NCI-H1417 (cell line): ENCODE data around the gene GKN2.
"Not testable (repeated sequence)": the region's sequence is repeated elsewhere in the genome, so short reads cannot be mapped to it uniquely, and the experiment has no call there.

Experiments used
- DNase-seq, 3 experiments: peaks; one replicate each; lab custom pipeline; 2025; lab: John Stamatoyannopoulos, UW

Gene GKN2

DNA sequence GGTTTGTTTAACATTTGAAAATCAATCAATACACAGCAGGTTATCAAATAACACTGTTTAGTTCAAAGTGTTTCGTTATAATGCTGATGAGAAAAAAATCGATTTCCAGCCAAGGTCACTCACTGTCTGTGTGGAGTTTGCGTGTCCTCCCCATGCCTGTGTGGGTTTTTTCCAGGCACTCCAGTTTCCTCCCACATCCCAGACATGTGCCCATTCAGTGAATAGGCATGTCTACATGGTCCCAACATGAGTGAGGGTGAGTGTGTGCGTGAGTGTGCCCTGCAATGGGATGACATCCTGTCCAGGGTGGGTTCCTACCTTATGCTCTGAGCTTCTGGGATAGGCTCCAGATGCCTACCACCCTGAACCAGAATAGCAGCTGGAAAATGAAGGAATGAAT lies 8.7 kb upstream of the GKN2 start:
- DNase-seq: no peak

DNA sequence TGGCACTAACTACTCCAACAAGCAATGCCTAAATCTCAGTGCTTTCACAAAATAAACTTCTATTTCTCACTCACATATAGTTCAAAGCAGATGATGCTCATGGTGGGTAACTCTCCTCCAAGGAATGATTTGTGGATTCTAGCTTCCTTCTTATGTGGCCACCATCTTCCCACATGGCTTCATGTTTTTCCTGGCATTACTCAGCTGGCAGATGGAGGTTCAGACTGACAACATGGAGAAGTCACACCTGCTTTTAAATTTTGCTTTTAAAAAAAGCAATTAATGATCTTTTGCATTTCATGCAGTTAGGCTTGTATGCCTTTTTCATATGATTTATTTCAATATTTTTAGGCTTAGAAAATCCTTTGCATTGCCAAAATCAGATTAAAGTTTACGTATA lies 6.3 kb upstream of the GKN2 start:
- DNase-seq: no peak

DNA sequence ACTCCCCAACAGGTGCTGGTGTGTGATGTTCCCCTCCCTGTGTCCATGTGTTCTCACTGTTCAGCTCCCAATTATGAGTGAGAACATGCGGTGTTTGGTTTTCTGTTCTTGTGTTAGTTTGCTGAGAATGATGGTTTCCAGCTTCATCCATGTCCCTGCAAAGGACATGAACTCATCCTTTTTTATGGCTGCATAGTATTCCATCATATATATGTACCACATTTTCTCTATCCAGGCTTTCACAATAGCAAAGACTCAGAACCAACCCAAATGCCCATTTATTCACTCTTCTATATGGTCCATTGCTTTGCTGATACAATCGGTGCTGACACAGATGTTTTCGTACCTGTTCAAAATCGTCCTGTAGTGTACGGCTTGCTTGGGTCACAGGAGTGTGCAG lies 2.7 kb upstream of the GKN2 start:
- not testable (repeated sequence) for DNase-seq

DNA sequence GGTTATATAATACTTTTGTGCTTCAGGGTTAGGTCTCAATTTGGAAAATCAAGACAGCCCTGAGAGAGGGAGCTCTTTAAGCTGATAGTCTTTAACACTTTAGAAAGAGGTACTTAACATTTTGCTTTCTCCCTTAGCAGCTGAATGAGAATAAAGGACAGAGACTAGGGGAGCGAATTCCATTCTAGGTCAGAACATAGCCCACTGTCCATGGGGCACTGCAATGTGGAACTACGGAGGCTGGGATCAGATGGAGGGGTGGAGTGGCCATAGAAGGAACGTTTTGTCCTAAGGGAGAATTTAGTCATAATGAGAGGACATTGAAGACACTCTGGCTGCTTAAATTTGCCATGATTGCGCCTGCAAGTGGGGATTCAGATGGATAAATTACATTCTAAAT lies 794 bp downstream of the GKN2 start:
- DNase-seq: no peak

DNA sequence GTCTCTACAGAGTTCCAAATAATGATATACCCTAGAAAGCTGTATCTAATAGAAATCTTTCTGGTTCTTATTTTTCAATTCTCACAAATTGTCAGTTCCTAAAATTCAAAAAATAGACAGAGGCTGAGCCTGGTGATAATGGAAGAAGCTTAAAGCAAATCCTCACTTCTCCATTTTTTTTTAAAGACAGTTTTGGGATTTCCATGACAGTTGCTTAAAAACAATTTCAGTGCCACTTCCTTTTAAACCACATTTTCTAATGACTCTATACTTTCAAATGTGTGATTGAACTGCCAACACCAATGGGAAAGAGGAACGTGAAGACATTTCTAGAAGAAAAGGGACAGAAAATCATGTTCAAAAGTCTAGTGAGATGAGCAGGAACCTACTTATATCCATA lies 4.0 kb downstream of the GKN2 start:
- no peak for DNase-seq

DNA sequence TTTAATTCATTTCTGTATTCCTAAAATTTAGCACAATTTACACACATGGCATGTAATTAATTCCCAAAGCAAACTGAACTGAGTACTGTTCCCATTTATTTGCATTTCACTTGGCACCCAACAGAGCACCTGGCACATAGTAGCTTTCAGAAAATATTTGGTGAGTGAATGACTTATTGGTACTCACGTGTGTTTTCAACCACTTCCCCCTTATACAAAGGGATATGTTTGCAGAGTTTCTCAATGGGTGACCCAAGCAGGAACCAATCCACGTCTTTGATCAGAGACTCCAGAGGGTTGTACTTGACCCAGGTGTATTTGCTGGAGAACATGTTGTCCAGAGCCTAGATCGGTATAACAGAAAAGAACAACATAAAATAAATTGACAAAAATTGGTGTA lies 6.6 kb downstream of the GKN2 start:
- peak in 2 of 3 experiments; percentile 67 to 91 for DNase-seq

DNA sequence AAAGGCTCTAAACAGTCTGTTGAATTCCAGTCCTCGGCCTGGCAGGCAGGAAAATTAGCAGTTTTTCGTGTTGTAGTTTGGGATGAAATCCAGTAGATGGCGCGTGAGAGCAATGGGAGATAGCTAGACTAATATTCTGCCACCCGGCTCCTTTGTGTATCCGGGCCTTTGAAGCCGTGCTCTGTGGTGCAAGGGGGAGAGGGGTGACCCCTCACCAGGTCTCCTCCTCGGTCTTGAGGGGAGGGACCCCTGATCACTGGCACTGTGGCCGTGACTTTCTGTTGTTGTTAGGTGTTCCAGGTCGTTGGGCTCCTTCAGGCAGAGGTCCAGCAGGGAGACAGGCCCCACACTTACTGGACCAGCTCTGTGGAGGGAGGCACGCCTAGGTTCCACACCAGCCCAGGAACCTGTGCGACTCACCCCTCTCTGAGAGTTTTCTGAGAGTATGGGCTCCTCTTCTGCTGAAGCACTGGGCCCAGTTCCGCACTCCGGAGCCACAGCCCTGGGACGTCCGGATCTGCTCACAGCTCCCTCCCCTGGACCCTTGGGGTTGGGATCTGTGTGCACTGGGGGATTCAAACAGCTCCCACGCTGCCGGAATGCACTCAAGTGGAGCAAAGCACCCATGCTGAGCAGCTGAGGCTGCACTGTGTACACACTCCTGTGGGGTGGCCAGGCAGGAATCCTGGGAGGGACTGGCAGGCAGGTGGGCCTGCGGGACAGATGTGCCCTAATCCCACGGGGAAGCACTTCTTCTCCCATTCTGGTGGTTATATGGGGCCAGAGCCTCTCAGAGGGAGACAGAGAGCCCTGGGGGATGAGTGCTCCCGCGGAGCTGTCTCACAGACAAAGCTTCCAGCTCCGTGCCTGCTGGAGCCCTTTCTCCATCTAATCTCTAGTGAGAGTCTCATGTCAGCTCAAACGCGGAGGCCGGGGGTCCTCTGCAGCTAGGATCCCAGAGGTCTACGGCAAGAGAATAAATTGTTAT lies 8.8 kb downstream of the GKN2 start:
- peak; percentile 76 to 91 (median 81) for DNase-seq

DNA sequence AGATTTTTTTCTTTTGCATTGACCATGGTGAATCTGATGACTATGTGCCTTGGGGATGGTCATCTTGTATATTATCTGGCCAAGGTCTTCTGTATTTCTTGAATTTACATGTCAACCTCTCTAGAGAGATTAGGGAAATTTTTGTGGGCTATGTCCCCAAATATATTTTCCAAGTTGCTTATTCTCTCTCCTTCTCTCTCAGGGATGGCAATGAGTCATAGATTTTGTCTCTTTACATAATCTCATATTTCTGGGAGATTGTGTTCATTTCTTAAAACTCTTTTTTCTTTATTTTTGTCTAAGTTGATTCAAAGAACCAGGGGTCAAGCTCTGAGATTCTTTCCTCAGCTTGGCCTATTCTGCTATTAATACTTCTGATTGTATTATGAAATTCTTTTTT lies 9.9 kb downstream of the GKN2 start:
- DNase-seq: no peak

DNA sequence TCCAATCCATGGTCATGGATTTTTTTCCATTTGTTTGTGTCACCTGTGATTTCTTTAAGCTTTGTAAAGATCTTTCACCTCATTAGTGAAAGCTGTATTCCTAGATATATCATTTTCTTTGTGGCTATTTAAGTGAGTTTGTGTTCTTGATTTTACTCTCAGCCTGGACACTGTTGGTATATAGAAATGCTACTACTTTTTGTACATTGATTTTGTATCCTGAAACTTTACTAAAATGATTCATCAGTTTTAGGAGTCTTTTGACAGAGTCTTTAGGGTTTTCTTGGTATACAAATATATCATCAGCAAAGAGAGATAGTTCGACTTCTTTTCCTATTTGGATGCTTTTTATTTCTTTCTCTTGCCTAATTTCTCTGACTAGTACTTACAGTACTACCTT lies 12.3 kb downstream of the GKN2 start:
- DNase-seq: no peak

DNA sequence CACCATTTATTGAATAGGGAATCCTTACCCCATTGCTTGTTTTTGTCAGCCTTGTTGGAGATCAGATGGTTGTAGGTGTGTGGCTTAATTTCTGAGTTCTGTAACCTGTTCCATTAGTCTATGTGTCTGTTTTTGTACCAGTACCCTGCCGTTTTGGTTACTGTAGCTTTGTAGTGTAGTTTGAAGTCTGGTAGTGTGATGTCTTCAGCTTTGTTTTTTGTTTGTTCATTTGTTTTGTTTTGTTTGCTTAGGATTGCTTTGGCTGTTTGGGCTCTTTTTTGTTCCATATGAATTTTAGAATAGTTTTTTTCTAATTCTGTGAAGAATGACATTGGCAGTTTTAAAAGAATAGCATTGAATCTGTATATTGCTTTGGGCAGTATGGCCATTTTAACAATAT lies 12.7 kb downstream of the GKN2 start:
- no peak for DNase-seq

DNA sequence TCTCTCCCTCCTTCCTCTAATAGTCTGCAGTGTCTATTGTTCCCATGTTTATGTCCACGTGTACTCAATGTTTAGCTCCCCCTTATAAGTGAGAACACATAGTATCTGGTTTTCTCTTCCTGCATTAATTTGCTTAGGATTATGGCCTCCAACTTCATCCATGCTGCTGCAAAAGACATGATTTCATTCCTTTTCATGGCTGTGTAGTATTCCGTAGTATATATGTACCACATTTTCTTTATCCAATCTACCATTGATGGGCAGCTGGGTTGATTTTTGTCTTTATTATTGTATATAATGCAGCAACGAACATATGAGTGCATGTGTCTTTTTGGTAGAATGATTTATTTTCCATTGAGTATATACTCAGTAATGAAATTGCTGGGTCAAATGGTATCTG lies 13.8 kb downstream of the GKN2 start:
- DNase-seq: no peak

DNA sequence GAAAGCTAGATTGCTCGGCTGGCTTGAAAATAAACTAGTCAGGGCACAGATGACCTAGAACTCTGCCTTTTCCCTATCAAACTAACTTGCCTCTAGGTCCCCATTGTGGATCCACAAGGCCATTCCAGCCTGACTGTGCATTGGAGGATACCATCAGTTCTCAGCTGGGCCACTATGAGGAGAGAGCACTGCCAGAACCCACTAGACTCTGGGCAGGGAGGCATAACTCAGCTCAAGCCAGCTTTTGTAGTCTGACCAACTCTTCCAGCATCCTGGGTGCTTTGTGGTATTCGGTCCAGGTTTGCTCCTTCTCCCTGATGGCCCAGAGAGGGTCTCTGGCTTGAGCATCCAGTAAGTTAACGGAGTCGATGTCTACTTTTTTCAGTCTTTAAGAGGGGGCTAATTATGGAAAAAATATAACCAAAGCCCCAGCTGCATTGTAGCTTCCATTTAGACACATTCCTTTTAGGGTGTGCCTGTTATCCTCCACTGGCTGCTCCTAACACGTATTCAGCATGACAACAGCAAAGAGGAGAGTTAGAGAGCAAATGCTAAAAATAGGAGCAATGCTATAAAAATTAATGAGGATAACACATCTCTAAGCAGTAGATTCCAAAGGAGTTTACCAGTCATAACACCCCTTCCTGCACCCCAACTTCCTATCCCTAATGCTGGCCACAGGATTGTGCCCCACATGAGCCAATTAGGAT lies 15.2 kb downstream of the GKN2 start:
- no peak for DNase-seq

DNA sequence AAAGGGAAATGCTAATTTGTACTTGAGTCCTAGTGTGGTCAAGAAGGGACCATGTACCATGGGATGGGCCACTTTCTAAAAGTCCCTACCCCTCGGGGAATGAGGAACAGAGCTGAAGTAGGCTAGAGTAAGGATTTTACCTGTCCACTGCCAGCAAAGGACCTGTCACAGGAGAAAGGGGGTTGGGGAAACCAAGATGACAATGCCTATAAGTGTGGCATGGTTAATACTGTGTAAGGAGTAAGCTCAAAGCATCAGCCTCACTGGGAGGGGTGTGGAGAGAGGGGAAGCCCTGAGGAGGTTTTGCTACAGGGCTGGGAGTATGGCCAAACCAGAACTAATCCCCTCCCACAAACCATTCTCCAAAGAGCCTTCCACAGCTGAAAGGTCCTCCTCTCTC lies 15.8 kb downstream of the GKN2 start:
- DNase-seq: no peak

DNA sequence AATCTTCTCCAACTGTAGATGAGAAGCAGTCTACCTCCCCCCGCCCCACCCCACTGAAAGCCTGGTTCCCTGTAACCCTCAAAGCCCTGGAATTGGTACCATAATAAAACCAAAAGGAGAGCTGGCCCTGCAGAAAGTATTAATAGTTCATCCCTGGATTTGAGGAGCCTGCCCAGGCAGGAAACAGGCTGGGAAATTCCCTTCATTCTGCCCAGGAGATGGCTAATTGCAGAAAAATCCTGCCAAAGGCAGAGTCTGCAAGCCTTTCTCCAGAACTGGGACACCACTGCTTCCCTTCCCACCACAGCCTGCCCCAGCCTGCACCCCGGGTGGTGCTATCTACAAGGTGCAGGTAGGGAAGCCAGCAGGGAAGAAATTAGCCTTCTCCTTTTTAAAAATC lies 16.3 kb downstream of the GKN2 start:
- no peak for DNase-seq

DNA sequence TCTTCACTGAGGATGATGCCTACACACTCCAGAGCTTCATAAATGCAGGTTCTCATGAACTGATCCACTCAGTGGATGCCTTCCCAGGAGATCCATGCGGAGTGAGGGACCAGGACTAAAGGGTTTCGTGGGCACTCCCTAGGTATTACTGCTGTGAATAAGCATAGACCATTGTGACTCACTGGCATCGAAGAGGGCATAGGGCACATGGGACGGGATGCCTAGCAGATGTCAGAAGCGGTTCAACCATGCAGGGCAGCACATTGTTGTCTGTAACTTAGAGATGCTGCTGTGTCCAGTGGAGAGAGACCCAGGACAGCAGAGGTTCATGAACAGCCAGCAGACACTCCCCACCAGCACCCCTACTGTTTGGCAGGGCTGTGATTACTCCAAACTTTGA lies 17.2 kb downstream of the GKN2 start:
- DNase-seq: no peak

DNA sequence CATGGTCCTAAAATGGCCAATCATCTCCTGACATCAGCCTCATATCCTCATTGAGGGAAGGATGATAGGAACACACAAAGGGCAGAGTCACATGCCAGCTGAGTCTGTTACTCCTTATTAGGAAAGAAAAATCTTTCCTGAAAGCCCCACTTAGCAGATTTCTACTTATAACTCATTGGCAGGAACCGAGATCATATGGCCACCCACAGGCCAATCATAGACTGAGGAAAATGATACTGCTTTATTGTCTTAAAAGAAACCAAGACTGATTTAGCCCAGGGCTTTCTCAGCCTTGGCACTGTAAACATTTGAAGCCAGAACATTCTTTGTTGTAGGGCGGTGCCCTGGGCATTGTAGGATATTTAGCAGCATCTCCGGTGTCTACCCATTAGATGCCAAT lies 18.7 kb downstream of the GKN2 start:
- DNase-seq: no peak

DNA sequence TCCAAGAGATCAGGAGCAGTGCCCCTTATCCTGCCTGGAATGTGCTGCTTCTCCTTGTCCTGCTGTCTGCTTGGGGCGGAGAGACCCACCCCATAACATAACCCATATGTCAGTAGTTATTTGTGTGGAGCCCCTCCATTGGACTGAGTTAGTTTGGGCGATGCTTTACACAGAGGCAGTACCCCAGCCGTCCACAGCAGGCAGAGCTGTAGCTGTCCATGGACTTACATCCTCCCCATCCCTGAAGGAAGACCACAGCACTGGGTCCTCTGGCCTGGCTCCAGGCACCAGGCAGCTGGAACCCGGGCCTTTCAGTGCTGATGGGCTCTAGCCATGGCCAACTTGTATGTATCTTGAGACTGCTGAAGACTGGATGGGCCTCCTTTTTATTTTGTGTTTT lies 20.3 kb downstream of the GKN2 start:
- no peak for DNase-seq

DNA sequence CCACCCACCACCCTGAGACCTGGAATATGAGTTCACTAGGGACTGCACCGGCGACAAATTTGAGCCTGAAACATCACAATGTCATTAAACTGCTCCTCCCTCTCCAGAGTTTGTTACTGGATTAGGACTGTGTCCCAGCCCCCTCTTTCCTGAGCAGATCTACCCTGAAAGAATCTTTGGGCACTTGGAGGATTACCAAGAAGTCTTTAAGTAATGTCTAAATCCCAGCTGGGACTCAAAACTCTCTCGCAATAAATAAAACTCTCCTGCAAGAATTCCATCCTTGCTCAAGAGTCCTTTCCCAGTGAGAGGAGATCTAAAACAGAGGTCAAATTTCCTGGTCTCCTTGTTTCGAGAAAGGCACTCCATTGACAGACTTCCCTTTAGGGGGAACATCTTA lies 20.9 kb downstream of the GKN2 start:
- DNase-seq: no peak

DNA sequence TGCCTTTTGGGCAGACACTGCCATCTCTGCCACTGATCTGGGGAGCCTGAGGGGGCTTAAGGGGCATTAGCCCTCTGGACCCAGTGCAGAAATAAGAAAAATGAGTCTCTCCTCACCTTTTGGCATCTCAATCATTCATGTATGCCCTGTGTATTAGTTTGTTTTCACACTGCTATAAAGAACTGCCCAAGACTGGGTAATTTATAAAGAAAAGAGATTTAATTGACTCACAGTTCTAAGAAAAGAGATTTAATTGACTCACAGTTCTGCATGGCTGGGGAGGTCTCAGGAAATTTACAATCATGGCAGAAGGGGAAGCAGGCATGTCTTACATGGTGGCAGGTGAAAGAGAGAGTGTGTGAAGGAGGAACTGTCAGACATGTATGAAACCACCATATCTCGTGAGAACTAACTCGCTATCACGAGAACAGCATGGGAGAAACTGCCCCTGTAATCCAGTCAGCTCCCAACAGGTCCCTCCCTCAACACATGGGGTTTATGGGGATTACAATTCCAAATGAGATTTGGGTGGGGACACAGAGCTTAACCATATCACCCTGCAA lies 21.5 kb downstream of the GKN2 start:
- no peak for DNase-seq

DNA sequence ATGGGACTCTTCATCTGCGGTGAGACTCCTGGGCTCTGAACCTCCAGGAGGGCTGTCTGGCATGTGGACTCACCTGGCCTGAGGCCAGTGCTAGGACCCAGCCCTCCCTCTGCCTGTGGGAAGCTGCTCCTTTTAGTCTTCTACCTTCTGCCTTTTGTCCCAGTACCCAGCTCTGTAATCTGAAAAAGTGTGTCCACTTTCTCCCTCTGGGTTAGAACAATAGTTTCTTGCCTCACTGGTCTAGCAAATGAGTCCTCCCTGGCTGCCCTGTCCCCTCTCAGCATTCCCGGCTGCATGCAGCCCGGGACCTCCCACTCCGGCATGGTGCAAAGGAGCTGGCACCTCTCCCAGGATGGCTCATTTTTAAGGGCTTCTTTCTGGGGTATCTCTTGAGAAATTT lies 25.9 kb downstream of the GKN2 start:
- no peak for DNase-seq

DNA sequence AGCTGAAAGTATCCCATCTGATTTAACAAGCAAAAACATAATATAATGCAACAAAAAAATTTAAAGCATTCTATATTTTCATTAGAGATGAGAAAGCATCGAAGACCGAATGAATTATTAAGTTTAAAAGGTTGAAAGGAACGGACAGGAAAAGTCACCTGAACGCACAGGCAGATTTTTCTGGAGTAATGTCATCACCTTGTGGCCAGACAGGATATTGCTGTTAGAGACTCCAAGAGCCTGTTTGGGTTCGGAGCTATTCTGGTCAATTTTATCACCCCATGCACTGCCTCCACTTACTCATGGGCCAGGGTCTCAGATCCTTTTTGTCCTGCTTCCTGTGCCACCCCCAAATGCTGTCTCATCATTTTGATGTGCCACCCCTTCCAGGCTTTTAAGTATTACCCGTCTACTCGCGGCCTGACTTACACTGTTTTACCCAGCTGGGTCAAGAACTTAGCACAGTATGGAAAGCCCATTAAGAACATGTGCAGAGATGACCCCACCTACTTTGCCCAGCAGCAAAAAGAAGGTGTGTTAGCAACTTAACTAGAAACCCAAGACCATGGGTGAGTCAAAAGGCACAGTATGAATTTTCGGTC lies 27.3 kb downstream of the GKN2 start:
- DNase-seq: peak; percentile 42 to 84 (median 65)

DNA sequence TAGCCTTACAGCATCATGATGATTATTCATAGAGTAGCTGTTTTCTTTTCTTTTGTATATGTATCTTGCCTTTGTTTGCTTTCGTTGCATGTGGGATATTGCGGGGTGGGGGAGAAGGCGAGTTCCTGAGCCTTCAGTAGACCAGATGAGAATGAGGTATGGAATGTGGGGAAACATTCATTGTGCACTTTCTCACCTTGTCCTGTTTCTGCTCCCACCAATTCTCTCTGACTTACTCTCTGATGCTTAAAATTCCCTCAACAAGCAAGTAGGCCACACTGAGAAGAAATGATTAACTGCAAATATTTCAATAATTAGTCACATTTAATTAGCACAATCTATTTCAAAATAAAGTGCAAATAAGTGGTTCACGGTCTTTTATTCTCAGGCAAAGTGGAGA lies 31.0 kb downstream of the GKN2 start:
- DNase-seq: no peak
